DND-41 (cell line): Measurements from ENCODE around the gene RHOD.

Experiments used
- CTCF ChIP-seq: IDR thresholded peaks from 2 replicates; pipeline ENCODE4 v1.5.1; 2012; ENCODE audit warnings: borderline replicate concordance, low read length, moderate library complexity, mild to moderate bottlenecking; ENCODE audit not compliant: poor library complexity, severe bottlenecking; ENCODE audit errors: extremely low read depth
- EZH2 ChIP-seq: IDR thresholded peaks from 3 replicates; pipeline ENCODE4 v1.6.1; 2012; ENCODE audit warnings: borderline replicate concordance, low read depth, mild to moderate bottlenecking, moderate library complexity, low read length, inconsistent platforms; ENCODE audit not compliant: severe bottlenecking

GRCh38 chr11:67060111-67060522, 3.5 kb downstream of the RHOD start:
- TF ChIP-seq CTCF (no peak), EZH2 (no peak)
